Kidney (tissue), 14 donors: Measurements from ENCODE around the gene METTL17. TPM values are rescaled to one million over a fixed set of nuclear protein-coding genes. Genes with fewer than 3 reads are reported as not detected.

Experiments used
- DNase-seq, 5 donors: peaks; one replicate each; pipeline ENCODE4 v3.0.0-alpha.2; 2013 to 2020
- FAIRE-seq: peaks from 2 replicates; lab custom pipeline; 2012; peaks lifted over from hg19 to GRCh38; lab: Jason Lieb, UNC
- H3K27ac ChIP-seq, 2 donors: one replicate each; pipeline ENCODE4 v1.7.0; 2013; ENCODE audit warnings: low read depth in 2 of 2, low read length in 2 of 2, inconsistent platforms in 1 of 2
- H3K27me3 ChIP-seq: one replicate; pipeline ENCODE4 v1.7.1; 2013; ENCODE audit warnings: low read length, inconsistent platforms; ENCODE audit not compliant: control insufficient read depth, insufficient read depth
- H3K36me3 ChIP-seq, 3 donors: one replicate each; pipeline versions ENCODE4 v1.7.0 to v1.7.1; 2013; ENCODE audit warnings: low read length in 3 of 3, control low read depth in 1 of 3, inconsistent platforms in 1 of 3; ENCODE audit not compliant: insufficient read depth in 3 of 3, control insufficient read depth in 2 of 3
- H3K4me1 ChIP-seq, 3 donors: one replicate each; pipeline versions ENCODE4 v1.7.0 to v1.7.1; 2013; ENCODE audit warnings: low read length in 3 of 3, inconsistent platforms in 1 of 3, low read depth in 1 of 3; ENCODE audit not compliant: control insufficient read depth in 2 of 3, insufficient read depth in 2 of 3
- H3K4me3 ChIP-seq, 3 donors: one replicate each; pipeline versions ENCODE4 v1.7.0 to v1.8.1; 2013; ENCODE audit warnings: low read length in 3 of 3, control low read depth in 1 of 3, inconsistent platforms in 1 of 3
- H3K9ac ChIP-seq, 3 donors: one replicate each; pipeline versions ENCODE4 v1.7.0 to v1.7.1; 2013; ENCODE audit warnings: low read length in 3 of 3, control low read depth in 1 of 3, inconsistent platforms in 1 of 3
- H3K9me3 ChIP-seq, 3 donors: one replicate each; pipeline versions ENCODE4 v1.7.0 to v1.7.1; 2013; ENCODE audit warnings: low read length in 3 of 3, control low read depth in 1 of 3, inconsistent platforms in 1 of 3; ENCODE audit not compliant: control insufficient read depth in 2 of 3, insufficient read depth in 1 of 3
- intact Hi-C: fragments of 100-400 bp; cut with DNase I; formaldehyde crosslinking; loops from one replicate; pipeline ENCODE4 v1.11.1; 2022
- polyA plus RNA-seq: library from polyadenylated mRNA; stranded (reverse); fragments of 350-450 nt; fragmentation: Illumina TruSeq; extraction: RNeasy Lipid Tissue Mini Kit (QIAGEN cat#74804); gene quantifications from one replicate; pipeline ENCODE4 v1.2.3, GENCODE V29; 2014; ENCODE audit warnings: low read depth, low replicate concordance; ENCODE audit not compliant: insufficient read depth
- total RNA-seq: library from RNA; stranded (reverse); fragmentation: NEBNext Ultra II Directional; extraction: Animal tissue kit (Norgen Biotek cat#: 25700); gene quantifications from one replicate; pipeline ENCODE4 v1.2.1, GENCODE V29; 2021
- TF ChIP-seq, protein P1 (sequence below): IDR thresholded peaks from 3 replicates; pipeline ENCODE4 v1.5.1; 2012; ENCODE audit warnings: mild to moderate bottlenecking, moderate library complexity, borderline replicate concordance; ENCODE audit not compliant: insufficient read depth; ENCODE audit errors: extremely low read depth
- donor health status: control.
- donor health status: control.
- donor health status: control.
- donor health status: control.
- donor health status: control.
- donor health status: DM: yes; HTN: yes; CAD: no.
- donor health status: Normal renal cell carcinoma (clear cell type).

The METTL17 gene
- total and polyA plus RNA-seq, 2 donors from 2014 or later, result 53.2 to 68.6 TPM

DNA sequence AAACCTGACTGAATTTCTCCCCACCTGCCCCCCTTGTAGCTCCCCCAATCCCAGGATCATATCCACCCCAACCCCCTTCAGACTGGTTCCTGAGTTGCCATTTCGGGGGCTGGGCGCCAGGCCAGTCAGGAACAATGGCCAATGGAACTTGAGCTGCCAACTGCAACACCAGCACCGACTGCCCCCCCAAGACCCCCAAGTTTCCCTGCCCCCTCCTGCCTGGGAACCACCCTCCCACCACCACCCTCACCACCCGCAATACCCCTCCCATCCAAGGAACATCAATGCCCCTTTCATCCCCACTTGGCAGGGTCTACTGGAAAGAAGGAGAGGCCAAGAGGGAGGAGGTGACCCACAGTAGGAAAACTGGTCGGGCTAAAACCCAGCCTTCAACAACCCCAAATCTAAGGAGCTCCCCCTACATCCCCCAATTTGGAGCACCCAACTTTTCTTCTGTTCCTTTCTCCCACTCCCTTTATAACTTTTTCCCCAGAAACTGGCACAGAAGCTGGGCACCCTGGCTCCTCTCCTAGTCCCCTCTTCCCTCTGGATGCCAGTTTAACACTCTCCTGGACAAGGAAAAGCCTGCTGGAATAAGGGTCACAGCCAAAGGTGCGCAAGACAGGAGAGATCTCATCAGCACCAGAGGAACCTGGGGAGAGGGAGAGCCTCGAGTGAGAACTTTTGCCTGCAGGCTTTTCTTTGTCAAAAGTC lies 36.7 kb downstream of the METTL17 start:
- Histone ChIP-seq H3K4me3 (peak overlapping the region in 1 of 3 donors; percentile 67), H3K36me3 (peaks cover 0 to under 1% (median 0%) of the 10 kb centered on the region in 3 donors), H3K9ac (no peak overlapping the region), H3K27me3 (no peaks in the 10 kb centered on the region), H3K4me1 (peaks cover 0 to 8% (median 5%) of the 10 kb centered on the region in 3 donors), H3K9me3 (no peaks in the 10 kb centered on the region), H3K27ac (peak overlapping the region; percentile 49 to 89)
- no peak for FAIRE-seq
- TF ChIP-seq, protein P1, sequence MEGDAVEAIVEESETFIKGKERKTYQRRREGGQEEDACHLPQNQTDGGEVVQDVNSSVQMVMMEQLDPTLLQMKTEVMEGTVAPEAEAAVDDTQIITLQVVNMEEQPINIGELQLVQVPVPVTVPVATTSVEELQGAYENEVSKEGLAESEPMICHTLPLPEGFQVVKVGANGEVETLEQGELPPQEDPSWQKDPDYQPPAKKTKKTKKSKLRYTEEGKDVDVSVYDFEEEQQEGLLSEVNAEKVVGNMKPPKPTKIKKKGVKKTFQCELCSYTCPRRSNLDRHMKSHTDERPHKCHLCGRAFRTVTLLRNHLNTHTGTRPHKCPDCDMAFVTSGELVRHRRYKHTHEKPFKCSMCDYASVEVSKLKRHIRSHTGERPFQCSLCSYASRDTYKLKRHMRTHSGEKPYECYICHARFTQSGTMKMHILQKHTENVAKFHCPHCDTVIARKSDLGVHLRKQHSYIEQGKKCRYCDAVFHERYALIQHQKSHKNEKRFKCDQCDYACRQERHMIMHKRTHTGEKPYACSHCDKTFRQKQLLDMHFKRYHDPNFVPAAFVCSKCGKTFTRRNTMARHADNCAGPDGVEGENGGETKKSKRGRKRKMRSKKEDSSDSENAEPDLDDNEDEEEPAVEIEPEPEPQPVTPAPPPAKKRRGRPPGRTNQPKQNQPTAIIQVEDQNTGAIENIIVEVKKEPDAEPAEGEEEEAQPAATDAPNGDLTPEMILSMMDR, result no peak
- intact Hi-C loops, result no loop called here
- peak in 1 of 5 donors; percentile 74 for DNase-seq

- no peak for DNase-seq
- Histone ChIP-seq H3K9ac (no peak overlapping the region), H3K27ac (no peak overlapping the region), H3K27me3 (no peaks in the 10 kb centered on the region), H3K4me1 (peaks cover 0 to 8% (median 5%) of the 10 kb centered on the region in 3 donors), H3K4me3 (no peak overlapping the region), H3K36me3 (no peaks in the 10 kb centered on the region), H3K9me3 (no peaks in the 10 kb centered on the region)
- TF ChIP-seq, protein P1, result no peak
- intact Hi-C loops, result no loop called here
- FAIRE-seq, result no peak
Observed at GRCh38 chr14:21026988-21027315, 37.2 kb downstream of the METTL17 start.

GRCh38 chr14:21029917-21030316 lies 40.1 kb downstream of the METTL17 start, which contains the start of gene TPPP2:
Gene TPPP2, plus strand, starts transcription at chr14:21030217. Its CDS starts 365 bp downstream, at chr14:21030582.
- FAIRE-seq, result no peak
- Histone ChIP-seq H3K9me3 (no peaks in the 10 kb centered on the region), H3K27ac (no peak within 1 kb of the TSS), H3K4me3 (no peak within 1 kb of the TSS), H3K9ac (no peak within 1 kb of the TSS), H3K4me1 (peaks cover 0 to 4% (median 0%) of the 10 kb centered on the region in 3 donors), H3K27me3 (no peaks in the 10 kb centered on the region), H3K36me3 (no peaks in the 10 kb centered on the region)
- DNase-seq, result no peak
- TF ChIP-seq, protein P1, result no peak
- intact Hi-C loops, result no loop called here

GRCh38 chr14:21030531-21030930 lies 40.8 kb downstream of the METTL17 start:
- Histone ChIP-seq H3K27ac (no peak overlapping the region), H3K27me3 (no peaks in the 10 kb centered on the region), H3K9ac (no peak overlapping the region), H3K9me3 (no peaks in the 10 kb centered on the region), H3K36me3 (no peaks in the 10 kb centered on the region), H3K4me1 (peaks cover 0 to 4% (median 0%) of the 10 kb centered on the region in 3 donors), H3K4me3 (no peak overlapping the region)
- FAIRE-seq, result no peak
- TF ChIP-seq, protein P1, result no peak
- intact Hi-C loops, result no loop called here
- no peak for DNase-seq
